Measurements from ENCODE around the gene VIT.

- no peak for TF ChIP-seq POLR2AphosphoS5 (IDR thresholded peaks at IDR 0.05; ENCODE audit: low read depth, low read length)
- no peak for TF ChIP-seq POLR2A (IDR thresholded peaks at IDR 0.05; ENCODE audit: low read depth, low read length)
- no peak for TF ChIP-seq TAF1 (IDR thresholded peaks at IDR 0.05; ENCODE audit: borderline replicate concordance, low read depth, low read length)
These were observed 33.2 kb upstream of the VIT start for GRCh38 chr2:36663295-36663694.
